HepG2 (cell line): ENCODE measurements around the gene FHIP2A. TPM values are rescaled to one million over a fixed set of nuclear protein-coding genes. Genes with fewer than 3 reads are reported as not detected.

Experiments used
- ATF3 ChIP-seq: sonication (generic); formaldehyde crosslinking; IDR thresholded peaks from 2 replicates; pipeline ENCODE4 v1.4.0; 2020; ENCODE audit warnings: missing genetic modification reagents
- CSRNP2 ChIP-seq: sonication (generic); formaldehyde crosslinking; conservative IDR thresholded peaks from 2 replicates; pipeline ENCODE4 v1.8.0; 2022; ENCODE audit warnings: low read depth, missing genetic modification reagents
- DMAP1 ChIP-seq: IDR thresholded peaks from 2 replicates; pipeline ENCODE4 v1.6.1; 2016
- HCFC1 ChIP-seq: fragments of 150-350 bp; IDR thresholded peaks from 2 replicates; pipeline ENCODE4 v1.6.1; 2014; ENCODE audit warnings: low read depth, low read length
- KLF16 ChIP-seq, 2 experiments: sonication (generic) in 1 of 2; formaldehyde crosslinking in 1 of 2; IDR thresholded peaks; 2 replicates each; pipeline versions ENCODE4 v1.6.1 to v1.8.0; 2016 to 2023; ENCODE audit warnings: missing genetic modification reagents in 2 of 2, missing compliant biosample characterization in 1 of 2
- MZF1 ChIP-seq: sonication (generic); formaldehyde crosslinking; IDR thresholded peaks from 2 replicates; pipeline ENCODE4 v1.8.1; 2023; ENCODE audit warnings: mild to moderate bottlenecking, missing genetic modification reagents, borderline replicate concordance
- NR2F6 ChIP-seq, 2 experiments: IDR thresholded peaks; 2 replicates each; pipeline ENCODE4 v1.6.1; 2016; ENCODE audit warnings: antibody characterized with exemption in 1 of 2, mild to moderate bottlenecking in 1 of 2
- PHF20 ChIP-seq: sonication (generic); formaldehyde crosslinking; IDR thresholded peaks from 2 replicates; pipeline ENCODE4 v1.5.0; 2020; ENCODE audit warnings: mild to moderate bottlenecking, missing genetic modification reagents
- SCMH1 ChIP-seq: sonication (generic); formaldehyde crosslinking; IDR thresholded peaks from 2 replicates; pipeline ENCODE4 v1.9.0; 2021; ENCODE audit warnings: missing genetic modification reagents, mild to moderate bottlenecking, borderline replicate concordance
- TBX3 ChIP-seq: fragments of 450-650 bp; IDR thresholded peaks from 2 replicates; pipeline ENCODE4 v1.6.1; 2017; ENCODE audit warnings: antibody characterized with exemption, mild to moderate bottlenecking, inconsistent platforms, borderline replicate concordance
- TRIM24 ChIP-seq: sonication (generic); formaldehyde crosslinking; IDR thresholded peaks from 2 replicates; pipeline ENCODE4 v1.8.0; 2022; ENCODE audit warnings: mild to moderate bottlenecking, missing genetic modification reagents
- ZBTB37 ChIP-seq: sonication (generic); formaldehyde crosslinking; IDR thresholded peaks from 2 replicates; pipeline ENCODE4 v1.4.0; 2020; ENCODE audit warnings: mild to moderate bottlenecking, missing genetic modification reagents
- ZKSCAN8 ChIP-seq: IDR thresholded peaks from 2 replicates; pipeline ENCODE4 v1.6.1; 2016; ENCODE audit warnings: borderline replicate concordance, missing genetic modification reagents, missing compliant biosample characterization
- ZNF138 ChIP-seq: sonication (generic); formaldehyde crosslinking; IDR thresholded peaks from 2 replicates; pipeline ENCODE4 v1.5.0; 2020; ENCODE audit warnings: mild to moderate bottlenecking, low read depth, missing genetic modification reagents
- ZNF160 ChIP-seq: sonication (generic); formaldehyde crosslinking; IDR thresholded peaks from 2 replicates; pipeline ENCODE4 v1.8.0; 2022; ENCODE audit warnings: mild to moderate bottlenecking, inconsistent platforms, missing genetic modification reagents
- ZNF17 ChIP-seq: sonication (generic); formaldehyde crosslinking; IDR thresholded peaks from 2 replicates; pipeline ENCODE4 v1.5.0; 2020; ENCODE audit warnings: mild to moderate bottlenecking, missing genetic modification reagents
- ZNF18 ChIP-seq: sonication (generic); formaldehyde crosslinking; IDR thresholded peaks from 2 replicates; pipeline ENCODE4 v1.8.0; 2022; ENCODE audit warnings: mild to moderate bottlenecking, missing genetic modification reagents; ENCODE audit not compliant: insufficient replicate concordance
- ZNF382 ChIP-seq: sonication (generic); formaldehyde crosslinking; IDR thresholded peaks from 2 replicates; pipeline ENCODE4 v1.5.0; 2020; ENCODE audit warnings: missing genetic modification reagents, mild to moderate bottlenecking, borderline replicate concordance
- ZNF44 ChIP-seq: sonication (generic); formaldehyde crosslinking; IDR thresholded peaks from 2 replicates; pipeline ENCODE4 v1.5.1; 2020; ENCODE audit warnings: mild to moderate bottlenecking, missing genetic modification reagents
- ZNF674 ChIP-seq: sonication (generic); formaldehyde crosslinking; IDR thresholded peaks from 2 replicates; pipeline ENCODE4 v1.5.0; 2020; ENCODE audit warnings: low read depth, mild to moderate bottlenecking, missing genetic modification reagents
- ZNF7 ChIP-seq: IDR thresholded peaks from 2 replicates; pipeline ENCODE4 v1.6.1; 2016; ENCODE audit warnings: missing biosample characterization, missing genetic modification reagents
- ZNF747 ChIP-seq: sonication (generic); formaldehyde crosslinking; IDR thresholded peaks from 2 replicates; pipeline ENCODE4 v1.8.1; 2023; ENCODE audit warnings: missing genetic modification reagents, mild to moderate bottlenecking, borderline replicate concordance
- ZNF782 ChIP-seq: sonication (generic); formaldehyde crosslinking; IDR thresholded peaks from 2 replicates; pipeline ENCODE4 v1.4.0; 2020; ENCODE audit warnings: missing genetic modification reagents, mild to moderate bottlenecking, borderline replicate concordance
- ZNF816 ChIP-seq: sonication (generic); formaldehyde crosslinking; IDR thresholded peaks from 2 replicates; pipeline ENCODE4 v1.8.0; 2022; ENCODE audit warnings: missing genetic modification reagents, mild to moderate bottlenecking, borderline replicate concordance
- ZNF83 ChIP-seq: sonication (generic); formaldehyde crosslinking; IDR thresholded peaks from 2 replicates; pipeline ENCODE4 v1.4.0; 2020; ENCODE audit warnings: missing genetic modification reagents, mild to moderate bottlenecking, borderline replicate concordance
- polyA plus RNA-seq, 8 experiments: library from polyadenylated mRNA; depleted of rRNA in 3 of 8; stranded (reverse) in 7 of 8; unstranded in 1 of 8; fragments of >200 nt; fragmentation: Illumina TruSeq in 4 of 8; extraction: Trizol in 4 of 8; gene quantifications; 2 replicates each; pipeline versions ENCODE4 v1.2.1 to v1.2.3, GENCODE V29; 2011 to 2016; ENCODE audit warnings: low read depth in 4 of 8, missing spikeins in 1 of 8, mixed read lengths in 1 of 8; ENCODE audit not compliant: insufficient read depth in 1 of 8
- total RNA-seq, 5 experiments: library from RNA; depleted of rRNA; stranded (reverse); fragments of >200 nt; fragmentation: Illumina TruSeq; extraction: Trizol; gene quantifications; 2 replicates each; pipeline ENCODE4 v1.2.3, GENCODE V29; 2016; ENCODE audit warnings: low read depth in 1 of 5

The FHIP2A gene
- total and polyA plus RNA-seq, 2 of the 13 experiments (the other 11 are each of a cell fraction or from before 2014, with no cell fraction given): 6.5 to 8.3 TPM

GRCh38 chr10:114821915-114822443 is 399 bp downstream of the FHIP2A start (continued):
- TF ChIP-seq TBX3: no peak
- no peak for TF ChIP-seq ZNF382
- no peak for TF ChIP-seq ZBTB37
- TF ChIP-seq ZNF816 (CRISPR knock-in tag): no peak
- TF ChIP-seq ZNF160: no peak
- TF ChIP-seq ATF3 (CRISPR knock-in tag): no peak
- no peak for TF ChIP-seq ZNF7
- no peak for TF ChIP-seq ZNF44 (CRISPR knock-in tag)
- no peak for TF ChIP-seq SCMH1 (CRISPR knock-in tag)
- peak; percentile 25; the same call in 1 of the 2 replicates for TF ChIP-seq ZNF782 (CRISPR knock-in tag)
- no peak for TF ChIP-seq ZNF747 (CRISPR knock-in tag)
- TF ChIP-seq MZF1 (CRISPR knock-in tag): no peak
- TF ChIP-seq CSRNP2 (CRISPR knock-in tag): no peak
- TF ChIP-seq ZNF83 (CRISPR knock-in tag): no peak
- TF ChIP-seq ZNF17: no peak
- TF ChIP-seq KLF16 (CRISPR knock-in tag; IDR thresholded peaks at IDR 0.05): no peak
- no peak for TF ChIP-seq ZKSCAN8 (CRISPR knock-in tag)
- 0 out of 2 replicates have a peak, but pooled peaks have one; percentile 56 for TF ChIP-seq ZNF674 (CRISPR knock-in tag)
- peak; percentile 37; the same call in 1 of the 2 replicates for TF ChIP-seq PHF20
- TF ChIP-seq ZNF138 (CRISPR knock-in tag): peak; percentile 26; the same call in 1 of the 2 replicates
- no peak for TF ChIP-seq TRIM24 (CRISPR knock-in tag)
- TF ChIP-seq ZNF18 (CRISPR knock-in tag): no peak
- TF ChIP-seq HCFC1: no peak
- TF ChIP-seq DMAP1 (CRISPR knock-in tag): no peak; the same call in 1 of the 2 replicates
- TF ChIP-seq NR2F6 (IDR thresholded peaks at IDR 0.05): no peak
- no peak for TF ChIP-seq NR2F6 (CRISPR knock-in tag; IDR thresholded peaks at IDR 0.05)
